AG04450 (cell line): Measurements from ENCODE around the gene EHMT2. TPM values are rescaled to one million over a fixed set of nuclear protein-coding genes. Genes with fewer than 3 reads are reported as not detected.

ENCODE experiments used
- CTCF ChIA-PET: fragments of 300-600, 350-600 bp; formaldehyde crosslinking; extraction: SDS; loops from one replicate; lab custom pipeline; 2022; ENCODE audit warnings: antibody characterized with exemption, inconsistent platforms; lab: Charles Lee
- POLR2A ChIA-PET: fragments of 350-600 bp; formaldehyde crosslinking; extraction: SDS; loops from one replicate; lab custom pipeline; 2021; ENCODE audit warnings: antibody characterized with exemption, inconsistent platforms; lab: Yijun Ruan, JAX
- DNase-seq: peaks from one replicate; pipeline ENCODE4 v3.0.0-alpha.2; 2011; ENCODE audit warnings: low read depth, low spot score
- H3K27ac ChIP-seq: one replicate; pipeline ENCODE4 v1.5.1; 2012; ENCODE audit warnings: low read depth, low read length, control low read depth
- H3K27me3 ChIP-seq: one replicate; pipeline ENCODE4 v1.6.0; 2012; ENCODE audit warnings: low read length; ENCODE audit not compliant: control insufficient read depth, insufficient read depth
- H3K4me3 ChIP-seq: 2 replicates; pipeline ENCODE4 v1.5.1; 2011; ENCODE audit warnings: mild to moderate bottlenecking, low read depth, low read length, control low read depth
- H3K9me3 ChIP-seq: 2 replicates; pipeline ENCODE4 v1.5.1; 2012; ENCODE audit warnings: low read length; ENCODE audit not compliant: control insufficient read depth, insufficient read depth
- CTCF ChIP-seq: IDR thresholded peaks from 2 replicates; pipeline ENCODE4 v1.5.1; 2011; ENCODE audit warnings: low read depth, low read length, control low read depth, inconsistent platforms
- polyA plus RNA-seq: library from polyadenylated mRNA; depleted of rRNA; stranded (reverse); fragments of >200 nt; gene quantifications from 2 replicates; pipeline ENCODE4 v1.2.3, GENCODE V29; 2011

EHMT2 gene
- polyA plus RNA-seq, 1 experiment = 23.8 TPM

- Histone ChIP-seq H3K9me3 (no peaks in the 10 kb centered on the region), H3K27me3 (no peaks in the 10 kb centered on the region), H3K4me3 (no peak overlapping the region), H3K27ac (peak overlapping the region; percentile 42)
- TF ChIP-seq CTCF = no peak
- DNase-seq = no peak
- ChIA-PET CTCF (interaction anchor here (0.6 to 1.1 kb wide), 2 partner anchors 45 to 77 kb away, joined by 3 to 7 read pairs; no protein-coding TSS in a partner anchor), POLR2A (interaction anchor here (0.9 to 1.0 kb wide), 3 partner anchors 12 to 48 kb away, joined by 3 to 4 read pairs (median 3); partner anchors contain the start of genes HSPA1B and NEU1)
Observed at GRCh38 chr6:31874836-31875572, 22.5 kb downstream of the EHMT2 start.

- no peak for DNase-seq
- POLR2A ChIA-PET = no interaction called here
Observed at GRCh38 chr6:31874084-31874670, 23.3 kb downstream of the EHMT2 start.

DNA sequence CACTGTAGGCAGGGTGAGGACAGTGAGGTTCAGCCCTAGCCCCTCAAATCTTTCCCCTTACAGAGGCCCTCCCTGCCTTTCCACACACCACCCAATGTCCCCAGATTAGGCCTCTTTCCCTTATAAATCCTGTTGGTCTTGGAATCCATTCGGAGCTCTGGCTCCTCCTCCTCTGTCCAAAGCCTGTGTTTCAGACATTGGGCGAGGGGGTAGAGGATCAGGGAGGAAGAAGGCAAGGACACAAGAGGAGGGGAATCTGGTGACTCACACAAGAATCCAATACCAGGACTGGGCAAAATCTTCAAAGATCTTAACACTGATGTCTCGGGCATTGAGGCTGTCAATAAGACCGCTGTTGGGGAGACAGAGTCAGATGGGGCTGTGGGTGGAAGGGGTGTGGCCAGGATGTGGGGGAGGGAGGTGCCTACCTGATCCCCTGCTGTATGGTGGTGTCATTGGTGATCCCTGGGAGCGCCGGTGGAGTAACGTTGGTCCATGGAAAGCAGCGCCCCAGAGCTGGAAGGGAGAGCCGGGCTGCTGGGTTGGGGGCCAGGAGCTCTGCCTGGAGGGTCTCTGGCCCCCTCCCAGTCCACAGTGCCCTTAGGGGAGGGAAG, 26.3 kb downstream of the EHMT2 start:
- DNase-seq = peak; percentile 3
- H3K27me3 ChIP-seq = no peaks in the 10 kb centered on the region
- ChIA-PET CTCF (no interaction called here), POLR2A (interaction anchor here (0.6 kb wide), 1 partner anchor 44 kb away, joined by 5 read pairs; the partner anchor contains the start of gene HSPA1B)
- H3K9me3 ChIP-seq = no peaks in the 10 kb centered on the region
- no peak for TF ChIP-seq CTCF
- no peak overlapping the region for H3K4me3 ChIP-seq
- H3K27ac ChIP-seq = no peak overlapping the region

More at GRCh38 chr6:31874084-31874670, 23.3 kb downstream of the EHMT2 start:
- TF ChIP-seq CTCF = no peak
- Histone ChIP-seq H3K27me3 (no peaks in the 10 kb centered on the region), H3K9me3 (no peaks in the 10 kb centered on the region), H3K27ac (no peak overlapping the region), H3K4me3 (no peak overlapping the region)
- CTCF ChIA-PET = interaction anchor here (1.1 kb wide), 1 partner anchor 78 kb away, joined by 3 read pairs; no protein-coding TSS in a partner anchor

DNA sequence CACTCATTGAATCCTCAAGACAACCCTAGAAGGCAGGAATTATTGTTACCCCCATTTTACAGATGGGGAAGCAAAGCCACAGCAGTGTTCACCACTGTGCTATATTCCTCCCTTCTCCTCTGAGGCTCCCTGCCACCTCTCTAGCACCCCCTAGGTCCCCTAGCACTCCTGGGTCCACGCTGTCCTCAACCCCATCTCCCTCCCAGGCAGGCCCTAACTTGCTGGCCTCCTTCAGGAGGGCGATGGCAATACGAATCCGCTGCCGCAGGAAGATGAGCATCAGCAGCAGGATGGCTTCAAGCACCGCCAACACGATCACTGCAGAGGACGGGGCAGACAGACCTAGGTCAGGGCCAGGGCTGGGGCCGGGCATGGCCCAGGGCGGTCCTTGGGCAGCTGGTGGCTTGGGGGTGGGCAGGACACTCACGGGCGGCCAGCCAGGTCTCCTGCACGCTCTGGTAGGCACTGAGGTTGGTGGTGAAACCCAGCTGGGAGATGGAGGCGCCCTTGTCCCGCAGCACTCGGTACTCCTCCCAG, 27.0 kb downstream of the EHMT2 start:
- H3K27me3 ChIP-seq = no peaks in the 10 kb centered on the region
- no peak for DNase-seq
- POLR2A ChIA-PET = no interaction called here

More for the DNA sequence above, 27.0 kb downstream of the EHMT2 start:
- Histone ChIP-seq H3K9me3 (no peaks in the 10 kb centered on the region), H3K4me3 (no peak overlapping the region), H3K27ac (no peak overlapping the region)
- CTCF ChIA-PET = no interaction called here
- no peak for TF ChIP-seq CTCF
